ENCODE measurements around the gene RBM23.

DNA sequence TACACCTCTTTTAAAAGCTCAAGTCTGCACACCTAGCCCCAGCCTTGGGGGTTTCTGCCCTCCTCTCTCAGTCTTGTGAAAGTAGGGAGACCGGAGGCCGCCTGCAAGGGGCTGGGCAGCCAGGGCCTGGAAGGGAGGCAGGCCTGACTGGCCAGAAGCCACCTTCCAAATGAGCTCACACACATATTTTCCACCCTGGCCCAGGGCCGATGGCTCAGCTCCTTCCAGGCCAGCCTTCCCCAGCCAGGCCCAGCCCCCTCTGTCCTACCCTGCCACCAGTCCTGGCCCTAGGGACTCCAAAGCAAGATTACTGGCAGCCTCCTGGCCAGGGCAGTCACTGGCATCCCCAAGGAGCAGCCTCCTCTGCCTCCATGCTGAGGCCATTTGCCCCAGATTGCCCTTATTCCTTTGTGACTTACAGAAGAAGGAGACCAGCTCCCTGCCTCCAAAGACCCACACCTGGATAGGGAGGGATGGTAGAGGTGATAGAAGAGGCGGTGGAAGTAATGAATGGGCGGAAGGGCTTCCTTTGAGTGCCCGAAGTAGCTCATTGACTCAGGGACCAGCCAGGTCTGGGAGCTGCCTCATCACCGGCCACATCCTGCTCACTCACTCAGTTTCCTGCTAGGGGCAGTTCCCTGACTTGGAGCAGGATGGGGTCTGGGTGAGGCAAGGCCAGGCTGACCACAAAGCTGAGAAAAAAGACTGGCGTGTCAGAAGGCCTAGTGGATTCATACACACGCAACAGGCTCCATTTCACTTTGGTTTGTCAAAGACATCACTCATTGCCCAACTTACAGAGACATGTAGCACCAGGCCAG is 67.8 kb downstream of the RBM23 start:
- TF ChIP-seq, protein P1, sequence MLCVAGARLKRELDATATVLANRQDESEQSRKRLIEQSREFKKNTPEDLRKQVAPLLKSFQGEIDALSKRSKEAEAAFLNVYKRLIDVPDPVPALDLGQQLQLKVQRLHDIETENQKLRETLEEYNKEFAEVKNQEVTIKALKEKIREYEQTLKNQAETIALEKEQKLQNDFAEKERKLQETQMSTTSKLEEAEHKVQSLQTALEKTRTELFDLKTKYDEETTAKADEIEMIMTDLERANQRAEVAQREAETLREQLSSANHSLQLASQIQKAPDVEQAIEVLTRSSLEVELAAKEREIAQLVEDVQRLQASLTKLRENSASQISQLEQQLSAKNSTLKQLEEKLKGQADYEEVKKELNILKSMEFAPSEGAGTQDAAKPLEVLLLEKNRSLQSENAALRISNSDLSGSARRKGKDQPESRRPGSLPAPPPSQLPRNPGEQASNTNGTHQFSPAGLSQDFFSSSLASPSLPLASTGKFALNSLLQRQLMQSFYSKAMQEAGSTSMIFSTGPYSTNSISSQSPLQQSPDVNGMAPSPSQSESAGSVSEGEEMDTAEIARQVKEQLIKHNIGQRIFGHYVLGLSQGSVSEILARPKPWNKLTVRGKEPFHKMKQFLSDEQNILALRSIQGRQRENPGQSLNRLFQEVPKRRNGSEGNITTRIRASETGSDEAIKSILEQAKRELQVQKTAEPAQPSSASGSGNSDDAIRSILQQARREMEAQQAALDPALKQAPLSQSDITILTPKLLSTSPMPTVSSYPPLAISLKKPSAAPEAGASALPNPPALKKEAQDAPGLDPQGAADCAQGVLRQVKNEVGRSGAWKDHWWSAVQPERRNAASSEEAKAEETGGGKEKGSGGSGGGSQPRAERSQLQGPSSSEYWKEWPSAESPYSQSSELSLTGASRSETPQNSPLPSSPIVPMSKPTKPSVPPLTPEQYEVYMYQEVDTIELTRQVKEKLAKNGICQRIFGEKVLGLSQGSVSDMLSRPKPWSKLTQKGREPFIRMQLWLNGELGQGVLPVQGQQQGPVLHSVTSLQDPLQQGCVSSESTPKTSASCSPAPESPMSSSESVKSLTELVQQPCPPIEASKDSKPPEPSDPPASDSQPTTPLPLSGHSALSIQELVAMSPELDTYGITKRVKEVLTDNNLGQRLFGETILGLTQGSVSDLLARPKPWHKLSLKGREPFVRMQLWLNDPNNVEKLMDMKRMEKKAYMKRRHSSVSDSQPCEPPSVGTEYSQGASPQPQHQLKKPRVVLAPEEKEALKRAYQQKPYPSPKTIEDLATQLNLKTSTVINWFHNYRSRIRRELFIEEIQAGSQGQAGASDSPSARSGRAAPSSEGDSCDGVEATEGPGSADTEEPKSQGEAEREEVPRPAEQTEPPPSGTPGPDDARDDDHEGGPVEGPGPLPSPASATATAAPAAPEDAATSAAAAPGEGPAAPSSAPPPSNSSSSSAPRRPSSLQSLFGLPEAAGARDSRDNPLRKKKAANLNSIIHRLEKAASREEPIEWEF (IDR thresholded peaks at IDR 0.05; ENCODE audit: insufficient replicate concordance, low read depth, low read length), result no peak
- TF ChIP-seq SUZ12 (IDR thresholded peaks at IDR 0.05; ENCODE audit: unreplicated experiment) (no peak), CBFB (IDR thresholded peaks at IDR 0.05; ENCODE audit: low read depth) (no peak), POLR2AphosphoS5 (IDR thresholded peaks at IDR 0.05; ENCODE audit: low read length) (no peak), MYC (IDR thresholded peaks at IDR 0.05; ENCODE audit: insufficient read depth, insufficient read length, insufficient replicate concordance, low read length, severe bottlenecking) (no peak), EP300 (IDR thresholded peaks at IDR 0.05; ENCODE audit: borderline replicate concordance in 1 of 2, control insufficient read depth in 1 of 2, low read depth in 2 of 2, low read length in 2 of 2) (no peak), MTA3 (IDR thresholded peaks at IDR 0.05; ENCODE audit: borderline replicate concordance, low read length) (no peak), JUNB (IDR thresholded peaks at IDR 0.05) (no peak), IRF4 (IDR thresholded peaks at IDR 0.05; ENCODE audit: low read depth, low read length) (no peak)
- TF ChIP-seq, protein P2, sequence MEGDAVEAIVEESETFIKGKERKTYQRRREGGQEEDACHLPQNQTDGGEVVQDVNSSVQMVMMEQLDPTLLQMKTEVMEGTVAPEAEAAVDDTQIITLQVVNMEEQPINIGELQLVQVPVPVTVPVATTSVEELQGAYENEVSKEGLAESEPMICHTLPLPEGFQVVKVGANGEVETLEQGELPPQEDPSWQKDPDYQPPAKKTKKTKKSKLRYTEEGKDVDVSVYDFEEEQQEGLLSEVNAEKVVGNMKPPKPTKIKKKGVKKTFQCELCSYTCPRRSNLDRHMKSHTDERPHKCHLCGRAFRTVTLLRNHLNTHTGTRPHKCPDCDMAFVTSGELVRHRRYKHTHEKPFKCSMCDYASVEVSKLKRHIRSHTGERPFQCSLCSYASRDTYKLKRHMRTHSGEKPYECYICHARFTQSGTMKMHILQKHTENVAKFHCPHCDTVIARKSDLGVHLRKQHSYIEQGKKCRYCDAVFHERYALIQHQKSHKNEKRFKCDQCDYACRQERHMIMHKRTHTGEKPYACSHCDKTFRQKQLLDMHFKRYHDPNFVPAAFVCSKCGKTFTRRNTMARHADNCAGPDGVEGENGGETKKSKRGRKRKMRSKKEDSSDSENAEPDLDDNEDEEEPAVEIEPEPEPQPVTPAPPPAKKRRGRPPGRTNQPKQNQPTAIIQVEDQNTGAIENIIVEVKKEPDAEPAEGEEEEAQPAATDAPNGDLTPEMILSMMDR (IDR thresholded peaks at IDR 0.05 in 2 of 3, conservative IDR thresholded peaks at IDR 0.05 in 1 of 3; ENCODE audit: control insufficient read depth in 2 of 3, extremely low read depth in 1 of 3, insufficient read depth in 1 of 3, low read depth in 3 of 3, low read length in 3 of 3), result no peak
- TF ChIP-seq, protein P3, sequence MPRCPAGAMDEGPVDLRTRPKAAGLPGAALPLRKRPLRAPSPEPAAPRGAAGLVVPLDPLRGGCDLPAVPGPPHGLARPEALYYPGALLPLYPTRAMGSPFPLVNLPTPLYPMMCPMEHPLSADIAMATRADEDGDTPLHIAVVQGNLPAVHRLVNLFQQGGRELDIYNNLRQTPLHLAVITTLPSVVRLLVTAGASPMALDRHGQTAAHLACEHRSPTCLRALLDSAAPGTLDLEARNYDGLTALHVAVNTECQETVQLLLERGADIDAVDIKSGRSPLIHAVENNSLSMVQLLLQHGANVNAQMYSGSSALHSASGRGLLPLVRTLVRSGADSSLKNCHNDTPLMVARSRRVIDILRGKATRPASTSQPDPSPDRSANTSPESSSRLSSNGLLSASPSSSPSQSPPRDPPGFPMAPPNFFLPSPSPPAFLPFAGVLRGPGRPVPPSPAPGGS (IDR thresholded peaks at IDR 0.05; ENCODE audit: borderline replicate concordance, insufficient read depth, low read depth, low read length, poor library complexity, severe bottlenecking), result no peak
- TF ChIP-seq, protein P4, sequence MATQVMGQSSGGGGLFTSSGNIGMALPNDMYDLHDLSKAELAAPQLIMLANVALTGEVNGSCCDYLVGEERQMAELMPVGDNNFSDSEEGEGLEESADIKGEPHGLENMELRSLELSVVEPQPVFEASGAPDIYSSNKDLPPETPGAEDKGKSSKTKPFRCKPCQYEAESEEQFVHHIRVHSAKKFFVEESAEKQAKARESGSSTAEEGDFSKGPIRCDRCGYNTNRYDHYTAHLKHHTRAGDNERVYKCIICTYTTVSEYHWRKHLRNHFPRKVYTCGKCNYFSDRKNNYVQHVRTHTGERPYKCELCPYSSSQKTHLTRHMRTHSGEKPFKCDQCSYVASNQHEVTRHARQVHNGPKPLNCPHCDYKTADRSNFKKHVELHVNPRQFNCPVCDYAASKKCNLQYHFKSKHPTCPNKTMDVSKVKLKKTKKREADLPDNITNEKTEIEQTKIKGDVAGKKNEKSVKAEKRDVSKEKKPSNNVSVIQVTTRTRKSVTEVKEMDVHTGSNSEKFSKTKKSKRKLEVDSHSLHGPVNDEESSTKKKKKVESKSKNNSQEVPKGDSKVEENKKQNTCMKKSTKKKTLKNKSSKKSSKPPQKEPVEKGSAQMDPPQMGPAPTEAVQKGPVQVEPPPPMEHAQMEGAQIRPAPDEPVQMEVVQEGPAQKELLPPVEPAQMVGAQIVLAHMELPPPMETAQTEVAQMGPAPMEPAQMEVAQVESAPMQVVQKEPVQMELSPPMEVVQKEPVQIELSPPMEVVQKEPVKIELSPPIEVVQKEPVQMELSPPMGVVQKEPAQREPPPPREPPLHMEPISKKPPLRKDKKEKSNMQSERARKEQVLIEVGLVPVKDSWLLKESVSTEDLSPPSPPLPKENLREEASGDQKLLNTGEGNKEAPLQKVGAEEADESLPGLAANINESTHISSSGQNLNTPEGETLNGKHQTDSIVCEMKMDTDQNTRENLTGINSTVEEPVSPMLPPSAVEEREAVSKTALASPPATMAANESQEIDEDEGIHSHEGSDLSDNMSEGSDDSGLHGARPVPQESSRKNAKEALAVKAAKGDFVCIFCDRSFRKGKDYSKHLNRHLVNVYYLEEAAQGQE (IDR thresholded peaks at IDR 0.05; ENCODE audit: low read depth, low read length), result no peak
- TF ChIP-seq, protein P5, sequence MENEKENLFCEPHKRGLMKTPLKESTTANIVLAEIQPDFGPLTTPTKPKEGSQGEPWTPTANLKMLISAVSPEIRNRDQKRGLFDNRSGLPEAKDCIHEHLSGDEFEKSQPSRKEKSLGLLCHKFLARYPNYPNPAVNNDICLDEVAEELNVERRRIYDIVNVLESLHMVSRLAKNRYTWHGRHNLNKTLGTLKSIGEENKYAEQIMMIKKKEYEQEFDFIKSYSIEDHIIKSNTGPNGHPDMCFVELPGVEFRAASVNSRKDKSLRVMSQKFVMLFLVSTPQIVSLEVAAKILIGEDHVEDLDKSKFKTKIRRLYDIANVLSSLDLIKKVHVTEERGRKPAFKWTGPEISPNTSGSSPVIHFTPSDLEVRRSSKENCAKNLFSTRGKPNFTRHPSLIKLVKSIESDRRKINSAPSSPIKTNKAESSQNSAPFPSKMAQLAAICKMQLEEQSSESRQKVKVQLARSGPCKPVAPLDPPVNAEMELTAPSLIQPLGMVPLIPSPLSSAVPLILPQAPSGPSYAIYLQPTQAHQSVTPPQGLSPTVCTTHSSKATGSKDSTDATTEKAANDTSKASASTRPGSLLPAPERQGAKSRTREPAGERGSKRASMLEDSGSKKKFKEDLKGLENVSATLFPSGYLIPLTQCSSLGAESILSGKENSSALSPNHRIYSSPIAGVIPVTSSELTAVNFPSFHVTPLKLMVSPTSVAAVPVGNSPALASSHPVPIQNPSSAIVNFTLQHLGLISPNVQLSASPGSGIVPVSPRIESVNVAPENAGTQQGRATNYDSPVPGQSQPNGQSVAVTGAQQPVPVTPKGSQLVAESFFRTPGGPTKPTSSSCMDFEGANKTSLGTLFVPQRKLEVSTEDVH (IDR thresholded peaks at IDR 0.05; ENCODE audit: low read depth, partially characterized antibody), result no peak

Data from GM12878 (cell line).